Measurements from ENCODE around the gene KCTD1.

DNA sequence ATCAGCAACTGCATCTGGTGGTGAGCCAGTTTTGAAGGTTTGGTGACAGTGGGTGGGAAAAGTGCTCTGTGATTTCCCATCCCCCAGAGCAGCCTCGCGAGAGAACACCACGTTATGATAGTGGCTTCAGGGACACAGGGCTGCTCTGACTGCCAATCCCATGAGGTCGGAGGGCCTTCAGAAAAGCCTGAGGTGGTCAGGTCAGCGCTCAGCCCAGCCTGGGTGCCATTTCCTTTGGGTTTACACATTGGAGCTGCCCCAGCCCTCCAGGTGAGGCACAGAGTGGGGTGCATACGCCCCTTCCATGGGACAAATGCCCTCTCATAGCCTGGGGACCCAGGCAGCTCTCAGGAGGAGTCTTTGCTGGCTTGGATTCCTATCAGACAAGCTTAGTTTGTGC lies 126.8 kb downstream of the KCTD1 start:
- TF ChIP-seq, protein P1, sequence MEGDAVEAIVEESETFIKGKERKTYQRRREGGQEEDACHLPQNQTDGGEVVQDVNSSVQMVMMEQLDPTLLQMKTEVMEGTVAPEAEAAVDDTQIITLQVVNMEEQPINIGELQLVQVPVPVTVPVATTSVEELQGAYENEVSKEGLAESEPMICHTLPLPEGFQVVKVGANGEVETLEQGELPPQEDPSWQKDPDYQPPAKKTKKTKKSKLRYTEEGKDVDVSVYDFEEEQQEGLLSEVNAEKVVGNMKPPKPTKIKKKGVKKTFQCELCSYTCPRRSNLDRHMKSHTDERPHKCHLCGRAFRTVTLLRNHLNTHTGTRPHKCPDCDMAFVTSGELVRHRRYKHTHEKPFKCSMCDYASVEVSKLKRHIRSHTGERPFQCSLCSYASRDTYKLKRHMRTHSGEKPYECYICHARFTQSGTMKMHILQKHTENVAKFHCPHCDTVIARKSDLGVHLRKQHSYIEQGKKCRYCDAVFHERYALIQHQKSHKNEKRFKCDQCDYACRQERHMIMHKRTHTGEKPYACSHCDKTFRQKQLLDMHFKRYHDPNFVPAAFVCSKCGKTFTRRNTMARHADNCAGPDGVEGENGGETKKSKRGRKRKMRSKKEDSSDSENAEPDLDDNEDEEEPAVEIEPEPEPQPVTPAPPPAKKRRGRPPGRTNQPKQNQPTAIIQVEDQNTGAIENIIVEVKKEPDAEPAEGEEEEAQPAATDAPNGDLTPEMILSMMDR (IDR thresholded peaks at IDR 0.05) = no peak
- TF ChIP-seq POLR2A (IDR thresholded peaks at IDR 0.05) = no peak

Data from body of pancreas (tissue), 4 donors.